Skeletal muscle satellite cell (primary cell): ENCODE results near the gene NSD1.
"Not testable (repeated sequence)": the region's sequence is repeated elsewhere in the genome, so short reads cannot be mapped to it uniquely, and the experiment has no call there.

Experiments used
- H3K27me3 ChIP-seq: 2 replicates; pipeline ENCODE4 v1.7.0; 2013; ENCODE audit warnings: low read length; ENCODE audit not compliant: control insufficient read depth, insufficient read depth
- H3K36me3 ChIP-seq: 2 replicates; pipeline ENCODE4 v1.7.0; 2013; ENCODE audit warnings: mild to moderate bottlenecking, control low read depth, low read length; ENCODE audit not compliant: insufficient read depth
- H3K4me1 ChIP-seq: 2 replicates; pipeline ENCODE4 v1.7.0; 2013; ENCODE audit warnings: low read length; ENCODE audit not compliant: control insufficient read depth, insufficient read depth
- H3K4me2 ChIP-seq: 2 replicates; pipeline ENCODE4 v1.7.0; 2013; ENCODE audit warnings: mild to moderate bottlenecking, low read length
- H3K4me3 ChIP-seq: 2 replicates; pipeline ENCODE4 v1.7.0; 2013; ENCODE audit warnings: low read length
- H3K9ac ChIP-seq: 2 replicates; pipeline ENCODE4 v1.7.0; 2013; ENCODE audit warnings: mild to moderate bottlenecking, low read depth, low read length, moderate library complexity
- H3K9me3 ChIP-seq: replicated peaks from 2 replicates; pipeline ENCODE4 v1.7.0; 2013; ENCODE audit warnings: mild to moderate bottlenecking, control low read depth, low read length

NSD1 gene

GRCh38 chr5:177334781-177335700 lies 201.5 kb downstream of the NSD1 start:
- H3K27me3 ChIP-seq: no peaks in the 10 kb centered on the region
- no peaks in the 10 kb centered on the region for H3K9me3 ChIP-seq
- peaks cover 65% of the 10 kb centered on the region for H3K36me3 ChIP-seq
- no peak overlapping the region for H3K9ac ChIP-seq
- H3K4me3 ChIP-seq: no peak overlapping the region
- no peak overlapping the region for H3K4me2 ChIP-seq
- no peaks in the 10 kb centered on the region for H3K4me1 ChIP-seq

GRCh38 chr5:177335701-177336065 lies 202.1 kb downstream of the NSD1 start:
- Histone ChIP-seq H3K9me3 (no peaks in the 10 kb centered on the region), H3K4me2 (no peak overlapping the region), H3K9ac (no peak overlapping the region), H3K36me3 (peaks cover 65% of the 10 kb centered on the region), H3K4me3 (no peak overlapping the region), H3K27me3 (no peaks in the 10 kb centered on the region), H3K4me1 (no peaks in the 10 kb centered on the region)

DNA sequence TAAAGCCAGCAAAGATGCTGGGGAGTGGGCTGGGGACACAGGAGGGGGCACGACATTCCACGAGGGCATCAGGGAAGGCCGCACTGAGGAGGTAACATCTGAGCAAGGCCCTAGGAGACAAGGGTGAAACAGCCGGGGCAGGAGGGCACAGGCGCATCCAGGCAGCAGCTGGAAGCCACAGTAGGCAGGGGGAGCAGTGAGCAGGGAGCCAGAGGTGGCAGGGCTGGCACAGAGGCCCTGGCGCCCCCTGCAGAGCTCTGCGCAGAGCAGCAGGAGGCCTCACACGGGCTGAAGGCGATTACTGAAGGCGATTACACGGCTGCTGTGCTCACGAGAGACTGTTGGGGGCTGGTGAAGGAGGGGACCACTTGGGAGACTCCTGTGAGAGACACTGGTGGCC lies 202.5 kb downstream of the NSD1 start:
- Histone ChIP-seq H3K9me3 (no peaks in the 10 kb centered on the region), H3K4me2 (no peak overlapping the region), H3K36me3 (peaks cover 65% of the 10 kb centered on the region), H3K27me3 (no peaks in the 10 kb centered on the region), H3K4me1 (no peaks in the 10 kb centered on the region), H3K4me3 (no peak overlapping the region), H3K9ac (no peak overlapping the region)

- Histone ChIP-seq H3K4me3 (no peak overlapping the region), H3K4me1 (no peaks in the 10 kb centered on the region), H3K9ac (no peak overlapping the region), H3K9me3 (no peaks in the 10 kb centered on the region), H3K27me3 (no peaks in the 10 kb centered on the region), H3K36me3 (peaks cover 63% of the 10 kb centered on the region), H3K4me2 (no peak overlapping the region)
Observed at GRCh38 chr5:177336603-177337494, 203.3 kb downstream of the NSD1 start.

DNA sequence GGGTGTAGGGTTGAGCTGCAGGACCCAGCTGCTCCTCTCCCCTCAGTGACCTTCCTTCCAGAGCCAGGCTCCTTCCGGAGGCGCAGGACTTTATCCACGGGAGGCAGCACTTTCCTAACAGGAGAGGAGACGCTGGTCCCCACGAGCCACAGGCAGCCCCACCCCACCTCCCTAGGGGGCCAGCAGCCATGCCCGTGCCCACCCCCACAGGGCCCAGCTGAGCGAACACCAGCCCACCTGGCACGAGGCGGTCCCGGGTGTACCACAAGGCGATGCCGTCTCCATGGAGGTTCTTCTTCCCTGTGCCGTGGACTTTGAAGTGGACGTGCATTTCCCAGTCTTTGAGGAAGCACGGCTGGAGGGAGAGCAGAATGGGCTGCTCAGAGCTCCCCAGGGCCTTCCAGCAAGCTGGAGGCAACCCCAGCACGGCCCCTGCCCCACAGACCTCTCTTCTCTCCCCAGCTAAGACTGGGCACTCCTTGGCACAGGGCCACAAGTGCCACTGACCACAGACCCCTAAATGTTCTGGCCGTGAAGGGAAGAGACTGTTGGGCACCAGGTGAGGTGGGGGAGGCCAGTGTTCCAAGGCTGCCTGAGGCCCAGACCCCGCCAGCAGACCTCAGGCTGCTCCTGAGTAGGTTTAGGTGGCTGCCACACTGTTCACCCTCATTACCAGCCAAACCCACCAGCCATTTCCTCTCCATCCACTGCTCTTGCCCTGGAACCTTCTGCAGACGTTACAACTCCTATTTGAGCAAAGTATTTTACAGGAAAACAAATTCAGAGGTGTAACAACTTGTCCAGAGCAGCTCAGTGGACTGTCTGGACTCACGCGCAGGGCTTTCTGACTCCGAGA lies 204.9 kb downstream of the NSD1 start:
- no peaks in the 10 kb centered on the region for H3K9me3 ChIP-seq
- H3K36me3 ChIP-seq: peaks cover 52% of the 10 kb centered on the region
- H3K4me3 ChIP-seq: no peak overlapping the region
- no peak overlapping the region for H3K9ac ChIP-seq
- no peaks in the 10 kb centered on the region for H3K27me3 ChIP-seq
- H3K4me1 ChIP-seq: no peaks in the 10 kb centered on the region
- H3K4me2 ChIP-seq: no peak overlapping the region

DNA sequence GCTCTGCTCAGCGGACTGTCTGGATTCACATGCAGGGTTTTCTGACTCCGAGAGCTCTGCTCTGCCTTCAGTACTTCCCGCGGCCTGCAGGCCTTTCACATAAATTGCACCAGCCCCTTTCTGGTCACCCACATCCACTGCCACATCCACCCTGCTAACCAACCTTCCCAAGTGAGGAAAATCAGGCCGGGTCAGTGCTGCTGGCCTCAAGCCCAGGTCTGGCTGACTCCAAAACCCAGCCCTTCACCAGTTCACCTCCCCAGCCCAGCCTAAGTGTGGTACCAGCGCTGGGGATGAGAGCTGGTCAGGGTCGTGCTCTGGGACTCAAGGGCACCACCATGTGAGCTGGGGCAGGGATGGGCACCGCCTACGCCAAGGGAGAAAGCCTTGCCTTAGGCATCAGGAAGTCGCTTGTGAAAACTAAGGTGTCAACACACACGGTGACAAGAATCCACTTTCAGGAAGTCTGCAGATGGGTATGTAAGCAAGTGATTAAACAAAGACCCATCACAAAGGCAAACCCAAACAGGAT lies 205.6 kb downstream of the NSD1 start:
- Histone ChIP-seq H3K4me1 (no peaks in the 10 kb centered on the region), H3K36me3 (peaks cover 47% of the 10 kb centered on the region), H3K27me3 (no peaks in the 10 kb centered on the region), H3K4me3 (no peak overlapping the region), H3K4me2 (no peak overlapping the region), H3K9ac (no peak overlapping the region), H3K9me3 (no peaks in the 10 kb centered on the region)

DNA sequence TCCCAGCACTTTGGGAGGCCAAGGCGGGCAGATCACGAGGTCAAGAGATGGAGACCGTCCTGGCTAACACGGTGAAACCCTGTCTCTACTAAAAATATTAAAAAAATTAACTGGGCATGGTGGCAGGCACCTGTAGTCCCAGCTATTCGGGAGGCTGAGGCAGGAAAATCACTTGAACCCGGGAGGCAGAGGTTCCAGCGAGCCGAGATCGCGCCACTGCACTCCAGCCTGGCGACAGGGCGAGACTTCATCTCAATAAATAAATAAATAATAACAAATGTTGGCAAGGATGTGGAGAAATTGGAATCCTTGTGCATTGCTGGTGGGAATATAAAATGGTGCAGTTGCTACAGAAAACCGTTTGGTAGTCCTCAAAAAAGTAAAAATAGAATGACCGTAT lies 209.4 kb downstream of the NSD1 start:
- peaks cover 28% of the 10 kb centered on the region for H3K36me3 ChIP-seq
- not testable (repeated sequence) for H3K9me3 ChIP-seq, H3K9ac ChIP-seq, H3K4me2 ChIP-seq, H3K4me3 ChIP-seq, H3K27me3 ChIP-seq, H3K4me1 ChIP-seq

GRCh38 chr5:177343777-177344176 lies 210.2 kb downstream of the NSD1 start:
- no peak overlapping the region for H3K9ac ChIP-seq
- no peak overlapping the region for H3K4me2 ChIP-seq
- H3K27me3 ChIP-seq: no peaks in the 10 kb centered on the region
- H3K4me1 ChIP-seq: no peaks in the 10 kb centered on the region
- H3K36me3 ChIP-seq: peaks cover 28% of the 10 kb centered on the region
- no peak overlapping the region for H3K4me3 ChIP-seq
- no peaks in the 10 kb centered on the region for H3K9me3 ChIP-seq

DNA sequence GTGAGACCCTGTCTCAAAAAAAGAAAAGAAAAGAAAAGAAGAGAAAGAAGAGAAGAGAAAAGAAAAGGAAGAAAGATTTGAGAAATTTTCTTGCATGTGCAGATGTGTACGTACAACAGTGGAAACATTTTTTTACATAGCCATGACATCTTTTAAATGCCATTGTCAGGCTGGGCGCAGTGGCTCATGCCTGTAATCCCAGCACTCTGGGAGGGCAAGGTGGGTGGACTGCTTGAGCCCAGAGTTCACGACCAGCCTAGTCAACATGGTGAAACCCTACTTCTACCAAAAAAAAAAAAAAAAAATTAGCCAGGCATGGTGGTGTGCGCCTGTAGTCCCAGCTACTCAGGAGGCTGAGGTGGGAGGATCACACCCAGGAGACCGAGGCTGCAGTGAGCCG lies 211.3 kb downstream of the NSD1 start:
- peaks cover 8% of the 10 kb centered on the region for H3K4me1 ChIP-seq
- H3K27me3 ChIP-seq: no peaks in the 10 kb centered on the region
- no peaks in the 10 kb centered on the region for H3K9me3 ChIP-seq
- no peak overlapping the region for H3K4me3 ChIP-seq
- no peak overlapping the region for H3K9ac ChIP-seq
- H3K36me3 ChIP-seq: peaks cover 32% of the 10 kb centered on the region
- no peak overlapping the region for H3K4me2 ChIP-seq

DNA sequence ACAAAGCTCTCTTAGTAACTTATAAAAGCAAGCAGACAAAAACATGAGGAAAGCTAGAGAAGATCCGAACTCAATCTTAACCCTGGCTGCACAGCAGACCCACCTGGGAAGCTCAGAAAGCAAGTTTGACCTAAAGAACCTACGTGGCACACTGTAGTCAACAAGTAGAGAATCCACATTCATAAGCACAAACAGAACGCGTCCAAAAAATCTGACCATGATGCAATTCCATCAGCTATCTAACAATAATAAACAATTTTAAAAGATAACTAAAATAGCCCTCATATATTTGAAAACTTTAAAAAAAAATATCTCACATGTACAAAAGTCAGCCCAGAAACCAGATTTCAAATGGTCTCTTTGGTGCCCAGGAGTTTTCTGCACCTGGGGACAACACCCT lies 213.2 kb downstream of the NSD1 start:
- Histone ChIP-seq H3K36me3 (peaks cover 27% of the 10 kb centered on the region), H3K27me3 (no peaks in the 10 kb centered on the region), H3K9ac (no peak overlapping the region), H3K4me3 (no peak overlapping the region), H3K4me1 (peaks cover 19% of the 10 kb centered on the region), H3K9me3 (no peaks in the 10 kb centered on the region), H3K4me2 (no peak overlapping the region)

- Histone ChIP-seq H3K36me3 (peaks cover 27% of the 10 kb centered on the region), H3K9me3 (no peaks in the 10 kb centered on the region), H3K4me1 (peaks cover 23% of the 10 kb centered on the region), H3K27me3 (no peaks in the 10 kb centered on the region), H3K4me2 (no peak overlapping the region), H3K4me3 (no peak overlapping the region), H3K9ac (no peak overlapping the region)
Observed at GRCh38 chr5:177347699-177348098, 214.1 kb downstream of the NSD1 start.
